GM13976 (cell line): ENCODE data around the gene MAN1C1.

Experiments
- DNase-seq: peaks from one replicate; pipeline ENCODE4 v3.0.0; 2012; ENCODE audit warnings: low spot score
- in situ Hi-C: fragments of 300-500 bp; cut with MboI; formaldehyde crosslinking; loops from one replicate; pipeline ENCODE4 v1.12.0; 2022; ENCODE audit warnings: low sequenced_read_pairs, mixed read lengths, inconsistent platforms; ENCODE audit not compliant: unreplicated experiment
- TF ChIP-seq, protein P1 (sequence below): IDR thresholded peaks from 2 replicates; pipeline ENCODE4 v1.5.1; 2012; ENCODE audit warnings: borderline replicate concordance, mild to moderate bottlenecking; ENCODE audit not compliant: insufficient read depth; ENCODE audit errors: extremely low read depth, missing control alignments, control extremely low read depth

Gene MAN1C1

DNA sequence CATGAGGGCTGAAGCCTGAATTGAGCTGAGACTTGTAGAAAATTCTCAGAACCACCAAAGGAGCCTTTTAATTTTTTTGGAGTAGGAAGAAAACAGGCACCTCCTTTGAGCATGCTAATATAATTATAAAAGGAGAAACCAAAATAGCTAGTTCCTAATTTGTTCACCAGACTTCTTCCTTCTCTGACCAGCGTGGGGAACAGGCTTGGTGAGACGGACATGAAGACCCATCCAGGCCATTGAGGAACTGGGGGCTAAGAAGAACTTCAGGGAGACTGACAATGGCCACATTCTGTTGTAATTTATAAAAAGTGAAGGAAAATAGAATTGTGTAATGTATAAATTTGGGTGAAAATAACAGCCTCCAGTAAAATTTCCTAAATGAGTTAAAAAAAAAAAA is 62.6 kb downstream of the MAN1C1 start:
- no peak for DNase-seq

DNA sequence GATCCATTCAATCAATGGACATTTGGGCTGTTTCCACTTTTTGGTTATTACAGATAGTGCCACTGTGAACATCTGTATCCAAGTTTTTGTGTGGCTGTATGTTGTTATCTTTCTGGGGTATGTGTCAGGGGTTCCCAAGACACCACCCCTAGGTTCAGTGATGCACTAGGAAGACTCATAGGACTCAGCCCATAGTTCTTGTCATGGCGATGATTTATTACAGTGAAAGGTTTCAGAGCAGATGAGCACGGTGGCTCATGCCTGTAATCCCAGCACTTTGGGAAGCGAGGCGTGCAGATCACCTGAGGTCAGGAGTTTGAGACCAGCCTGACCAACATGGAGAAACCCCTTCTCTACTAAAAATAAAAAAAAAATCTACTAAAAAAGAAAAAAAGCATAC is 64.1 kb downstream of the MAN1C1 start:
- DNase-seq: no peak
- in situ Hi-C loops: no loop called here
- TF ChIP-seq, protein P1, sequence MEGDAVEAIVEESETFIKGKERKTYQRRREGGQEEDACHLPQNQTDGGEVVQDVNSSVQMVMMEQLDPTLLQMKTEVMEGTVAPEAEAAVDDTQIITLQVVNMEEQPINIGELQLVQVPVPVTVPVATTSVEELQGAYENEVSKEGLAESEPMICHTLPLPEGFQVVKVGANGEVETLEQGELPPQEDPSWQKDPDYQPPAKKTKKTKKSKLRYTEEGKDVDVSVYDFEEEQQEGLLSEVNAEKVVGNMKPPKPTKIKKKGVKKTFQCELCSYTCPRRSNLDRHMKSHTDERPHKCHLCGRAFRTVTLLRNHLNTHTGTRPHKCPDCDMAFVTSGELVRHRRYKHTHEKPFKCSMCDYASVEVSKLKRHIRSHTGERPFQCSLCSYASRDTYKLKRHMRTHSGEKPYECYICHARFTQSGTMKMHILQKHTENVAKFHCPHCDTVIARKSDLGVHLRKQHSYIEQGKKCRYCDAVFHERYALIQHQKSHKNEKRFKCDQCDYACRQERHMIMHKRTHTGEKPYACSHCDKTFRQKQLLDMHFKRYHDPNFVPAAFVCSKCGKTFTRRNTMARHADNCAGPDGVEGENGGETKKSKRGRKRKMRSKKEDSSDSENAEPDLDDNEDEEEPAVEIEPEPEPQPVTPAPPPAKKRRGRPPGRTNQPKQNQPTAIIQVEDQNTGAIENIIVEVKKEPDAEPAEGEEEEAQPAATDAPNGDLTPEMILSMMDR: no peak

More for the DNA sequence above, 62.6 kb downstream of the MAN1C1 start:
- TF ChIP-seq, protein P1: no peak
- in situ Hi-C loops: no loop called here

DNA sequence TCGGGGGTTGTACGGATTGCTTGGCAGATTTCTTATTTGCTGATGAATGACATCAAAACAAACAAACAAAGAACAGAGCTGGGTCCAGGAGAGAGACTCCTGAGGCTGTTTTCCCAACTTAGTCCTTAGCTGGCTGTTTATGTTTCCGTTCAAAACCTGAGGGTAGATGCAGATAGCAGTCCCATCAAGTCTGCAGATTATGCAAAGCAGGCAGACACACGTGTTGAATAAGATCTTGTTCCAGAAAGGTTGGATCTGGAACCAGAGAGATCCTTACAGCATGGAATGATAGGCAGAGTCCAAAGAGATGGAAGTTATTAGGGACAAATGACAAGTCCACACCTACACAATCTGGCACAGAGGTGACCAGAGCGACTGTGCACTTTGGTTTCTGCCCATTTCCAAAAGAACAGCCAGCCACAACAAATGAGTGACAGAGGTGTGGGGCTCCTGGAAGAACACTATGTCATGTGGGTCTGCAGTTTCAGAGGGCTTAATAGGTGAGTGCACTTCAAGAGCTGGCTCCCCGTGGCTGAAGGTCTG is 65.5 kb downstream of the MAN1C1 start:
- no peak for DNase-seq
- TF ChIP-seq, protein P1: no peak
- in situ Hi-C loops: no loop called here

DNA sequence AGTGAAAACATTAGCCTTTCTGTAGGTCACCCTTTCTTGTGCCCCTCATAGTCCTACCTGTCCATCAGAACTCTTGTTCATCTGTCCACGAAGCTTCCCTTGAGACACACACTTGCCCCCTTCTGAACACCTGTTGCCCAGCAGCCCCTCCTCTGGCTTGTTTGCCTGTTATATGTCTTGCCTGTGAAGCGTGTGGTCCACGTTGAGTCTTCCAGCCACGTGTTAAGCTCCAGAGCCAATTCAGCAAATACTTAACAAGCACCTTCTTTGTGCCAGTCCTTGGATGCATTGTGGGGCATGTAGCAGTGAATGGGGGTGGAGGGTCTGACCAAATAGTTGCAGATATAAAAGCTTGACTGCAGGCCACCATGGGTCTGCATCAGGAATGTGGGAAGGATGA is 66.6 kb downstream of the MAN1C1 start:
- in situ Hi-C loops: no loop called here
- no peak for DNase-seq
- TF ChIP-seq, protein P1: no peak

DNA sequence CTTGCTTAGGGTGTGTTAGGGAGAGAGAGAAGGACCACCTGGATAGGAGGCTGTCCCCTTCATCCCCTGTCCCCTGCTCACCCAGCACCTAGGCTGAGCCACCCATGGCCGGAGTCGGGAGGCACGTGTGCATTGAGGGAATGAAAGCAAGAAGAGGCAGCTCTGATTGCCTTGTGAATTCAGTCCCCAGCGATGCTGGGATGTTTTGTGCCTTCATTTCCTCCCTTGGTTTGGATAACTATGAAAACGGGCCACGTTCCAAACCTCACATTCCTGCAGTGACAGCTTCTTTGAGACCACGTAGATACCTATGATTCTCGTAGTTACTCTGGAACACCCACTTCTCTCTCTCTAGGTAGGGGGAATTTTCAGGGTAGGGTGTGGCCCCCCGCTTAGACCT is 67.1 kb downstream of the MAN1C1 start:
- TF ChIP-seq, protein P1: no peak
- in situ Hi-C loops: no loop called here
- no peak for DNase-seq

DNA sequence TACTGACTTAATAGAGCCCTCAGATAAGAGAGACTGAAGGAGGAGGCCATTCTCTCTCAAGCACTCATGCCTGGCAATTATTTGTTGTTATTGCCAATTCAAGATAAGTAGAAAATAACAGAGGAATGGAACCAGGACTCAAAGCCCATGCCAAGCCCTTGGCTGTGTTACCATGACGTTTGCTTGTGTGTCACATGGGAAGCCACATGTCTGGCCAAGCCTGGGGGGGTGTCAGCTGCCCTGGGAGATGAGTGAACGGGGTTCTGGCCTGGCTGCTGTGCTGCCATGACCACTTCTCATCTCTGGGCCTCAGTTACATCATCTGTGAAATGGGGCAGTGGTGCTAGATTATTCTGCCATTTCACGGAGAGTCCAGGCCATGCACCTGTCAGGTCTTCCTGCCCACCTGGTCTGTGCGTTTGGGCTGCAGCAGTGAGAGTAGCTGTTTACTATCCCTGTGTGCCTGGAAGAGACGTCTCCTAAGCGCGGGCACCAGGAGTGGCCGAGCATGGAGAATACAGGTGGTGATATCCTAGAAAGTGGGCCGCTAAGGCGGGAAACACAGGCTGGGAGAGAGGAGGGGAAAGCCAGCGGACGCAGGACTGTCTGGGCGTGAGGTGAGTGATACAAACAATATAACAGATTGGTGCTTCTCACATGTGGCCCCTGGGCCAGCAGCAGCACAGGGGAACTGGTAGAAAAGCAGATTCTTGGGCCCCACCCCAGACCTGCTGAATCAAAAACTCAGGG is 67.8 kb downstream of the MAN1C1 start:
- in situ Hi-C loops: no loop called here

More for the DNA sequence above, 67.8 kb downstream of the MAN1C1 start:
- TF ChIP-seq, protein P1: no peak
- DNase-seq: no peak
